CD4-positive, alpha-beta T cell treated with Interleukin-17A for 4 hours (primary cell): ENCODE measurements around the gene ITPRIPL2.

Source experiments
- DNase-seq: peaks from one replicate; pipeline ENCODE4 v3.0.0-alpha.2; 2020; ENCODE audit warnings: mixed read lengths

ITPRIPL2 gene

GRCh38 chr16:19113577-19114358, at the start of gene ITPRIPL2:
Gene ITPRIPL2, plus strand, starts transcription at chr16:19113964. Its CDS starts 498 bp downstream, at chr16:19114462.
- no peak for DNase-seq

- DNase-seq: peak; percentile 5
Measured at GRCh38 chr16:19066988-19067348, 46.8 kb upstream of the ITPRIPL2 start.

- DNase-seq: peak; percentile 97
Measured at GRCh38 chr16:19067349-19068236, 46.2 kb upstream of the ITPRIPL2 start, which contains the start of gene COQ7. Gene COQ7, plus strand, starts transcription at chr16:19067614. Its CDS starts 51 bp downstream, at chr16:19067665.

GRCh38 chr16:19068237-19068815, 45.4 kb upstream of the ITPRIPL2 start:
- DNase-seq: no peak

GRCh38 chr16:19071811-19072777, 41.7 kb upstream of the ITPRIPL2 start:
- peak; percentile 58 for DNase-seq

- DNase-seq: no peak
Measured at GRCh38 chr16:19073344-19073743, 40.4 kb upstream of the ITPRIPL2 start.

- no peak for DNase-seq
Measured at GRCh38 chr16:19073863-19074262, 39.9 kb upstream of the ITPRIPL2 start.

- no peak for DNase-seq
Measured at GRCh38 chr16:19075511-19075910, 38.3 kb upstream of the ITPRIPL2 start.

GRCh38 chr16:19077879-19078278, 35.9 kb upstream of the ITPRIPL2 start:
- DNase-seq: no peak

- no peak for DNase-seq
Measured at GRCh38 chr16:19083670-19084069, 30.1 kb upstream of the ITPRIPL2 start.

GRCh38 chr16:19084139-19084538, 29.6 kb upstream of the ITPRIPL2 start:
- no peak for DNase-seq

- DNase-seq: no peak
Measured at GRCh38 chr16:19084879-19085278, 28.9 kb upstream of the ITPRIPL2 start.

GRCh38 chr16:19085679-19086200, 28.0 kb upstream of the ITPRIPL2 start:
- no peak for DNase-seq

GRCh38 chr16:19086322-19087199, 27.2 kb upstream of the ITPRIPL2 start:
- DNase-seq: peak; percentile 84

- no peak for DNase-seq
Measured at GRCh38 chr16:19088341-19088916, 25.3 kb upstream of the ITPRIPL2 start.

- no peak for DNase-seq
Measured at GRCh38 chr16:19089410-19089955, 24.3 kb upstream of the ITPRIPL2 start.

GRCh38 chr16:19090916-19091315, 22.8 kb upstream of the ITPRIPL2 start:
- no peak for DNase-seq

- DNase-seq: no peak
Measured at GRCh38 chr16:19092653-19093410, 20.9 kb upstream of the ITPRIPL2 start.
